Panc1 (cell line): ENCODE results near the gene THBS4. TPM values are rescaled to one million over a fixed set of nuclear protein-coding genes. Genes with fewer than 3 reads are reported as not detected.

Experiments
- ATAC-seq: fragments of 200-7000 bp; cut with Tn5 transposase; 2 replicates; pipeline ENCODE4 v1.9.1; 2020; ENCODE audit warnings: mild to moderate bottlenecking, moderate library complexity
- BruUV-seq: library from RNA; stranded (reverse); fragments of 400-500 nt; replicated peaks from 2 replicates; lab custom pipeline; 2021; lab: Mats Ljungman, UMichigan
- CTCF ChIA-PET: fragments of 300-600 bp; sonication (Branson Sonifier 250); formaldehyde crosslinking; loops from one replicate; lab custom pipeline; 2022; ENCODE audit warnings: antibody characterized with exemption; lab: Charles Lee
- POLR2A ChIA-PET: fragments of 300-600 bp; sonication (Branson Sonifier 250); formaldehyde crosslinking; loops from one replicate; lab custom pipeline; 2022; ENCODE audit warnings: antibody characterized with exemption; lab: Charles Lee
- DNase-seq: peaks from one replicate; pipeline ENCODE4 v3.0.0-alpha.2; 2010; ENCODE audit warnings: low read depth, low spot score
- H3K27ac ChIP-seq: 2 replicates; pipeline ENCODE4 v1.5.1; 2011; ENCODE audit warnings: mild to moderate bottlenecking, low read length, inconsistent platforms
- H3K27me3 ChIP-seq: fragments of 200-500 bp; sonication (Bioruptor generic); 2 replicates; pipeline ENCODE4 v1.6.0; 2014; ENCODE audit warnings: low read length, inconsistent platforms; ENCODE audit not compliant: control insufficient read depth, insufficient read depth
- H3K36me3 ChIP-seq: fragments of 200-500 bp; sonication (Bioruptor generic); 2 replicates; pipeline ENCODE4 v1.5.1; 2014; ENCODE audit warnings: inconsistent platforms, mild to moderate bottlenecking, low read length, moderate library complexity; ENCODE audit not compliant: control insufficient read depth, insufficient read depth
- H3K4me1 ChIP-seq: 2 replicates; pipeline ENCODE4 v1.5.1; 2011; ENCODE audit warnings: inconsistent platforms, mild to moderate bottlenecking, low read length, moderate library complexity; ENCODE audit not compliant: control insufficient read depth, insufficient read depth
- H3K4me3 ChIP-seq, 2 experiments: 2 replicates each; pipeline ENCODE4 v1.5.1; 2011 to 2012; ENCODE audit warnings: low read depth in 2 of 2, low read length in 2 of 2, mild to moderate bottlenecking in 2 of 2, inconsistent platforms in 1 of 2, moderate library complexity in 1 of 2
- H3K9me3 ChIP-seq: fragments of 200-500 bp; sonication (Bioruptor generic); 2 replicates; pipeline ENCODE4 v1.5.1; 2014; ENCODE audit warnings: low read depth, mild to moderate bottlenecking, inconsistent platforms, low read length, moderate library complexity; ENCODE audit not compliant: control insufficient read depth, insufficient read depth
- CTCF ChIP-seq: fragments of 450-650 bp; IDR thresholded peaks from 2 replicates; pipeline ENCODE4 v1.5.1; 2017; ENCODE audit warnings: mild to moderate bottlenecking
- POLR2AphosphoS5 ChIP-seq: IDR thresholded peaks from 2 replicates; pipeline ENCODE4 v1.6.1; 2012; ENCODE audit warnings: mild to moderate bottlenecking, low read depth, low read length, moderate library complexity
- REST ChIP-seq, 2 experiments: IDR thresholded peaks; 2 replicates each; pipeline ENCODE4 v1.6.1; 2011 to 2012; ENCODE audit warnings: low read depth in 2 of 2, control low read depth in 1 of 2, low read length in 1 of 2, mild to moderate bottlenecking in 1 of 2, moderate library complexity in 1 of 2; ENCODE audit not compliant: insufficient read depth in 1 of 2
- SIN3A ChIP-seq: IDR thresholded peaks from 2 replicates; pipeline ENCODE4 v1.6.1; 2012; ENCODE audit warnings: low read depth, mild to moderate bottlenecking, low read length, moderate library complexity, borderline replicate concordance; ENCODE audit not compliant: insufficient read depth
- TCF7L2 ChIP-seq: IDR thresholded peaks from 2 replicates; pipeline ENCODE4 v1.6.1; 2011; ENCODE audit warnings: mild to moderate bottlenecking, low read depth, low read length, inconsistent platforms
- in situ Hi-C: cut with HindIII; loops from 2 replicates; pipeline ENCODE4 v1.10.0; 2016; ENCODE audit warnings: low sequenced_read_pairs, low pct_unique_long_range_greater_than_20kb
- intact Hi-C: fragments of 100-400 bp; cut with micrococcal nuclease; formaldehyde crosslinking; loops from one replicate; pipeline ENCODE4 v1.10.0; 2022; ENCODE audit not compliant: unreplicated experiment
- total RNA-seq: library from RNA; stranded (reverse); gene quantifications from one replicate; pipeline ENCODE4 v1.2.1, GENCODE V29; 2021; ENCODE audit not compliant: unreplicated experiment

Gene THBS4
- total RNA-seq, 1 experiment from 2014 or later = 0.31 TPM

GRCh38 chr5:80043187-80043586, 8.0 kb downstream of the THBS4 start:
- in situ Hi-C loops = no loop called here
- CTCF ChIA-PET = no interaction called here

GRCh38 chr5:80048084-80048780, 13.1 kb downstream of the THBS4 start:
- CTCF ChIA-PET = no interaction called here
- Histone ChIP-seq H3K27ac (no peak overlapping the region), H3K9me3 (no peaks in the 10 kb centered on the region), H3K4me1 (no peaks in the 10 kb centered on the region), H3K27me3 (peaks cover 25% of the 10 kb centered on the region; the same call in 1 of the 2 replicates), H3K4me3 (no peak overlapping the region), H3K36me3 (no peaks in the 10 kb centered on the region)
- POLR2A ChIA-PET = interaction anchor here (0.6 kb wide), 1 partner anchor 146 kb away, joined by 3 read pairs; no protein-coding TSS in a partner anchor
- no peak for TF ChIP-seq TCF7L2
- no peak for TF ChIP-seq SIN3A
- in situ Hi-C loops = no loop called here
- DNase-seq (no peak), ATAC-seq (no peak)
- BruUV-seq = no TSS peak
- intact Hi-C loops = no loop called here

More at GRCh38 chr5:80043187-80043586, 8.0 kb downstream of the THBS4 start:
- H3K27ac ChIP-seq = no peak overlapping the region
- H3K27me3 ChIP-seq = peaks cover 35% of the 10 kb centered on the region
- no peak overlapping the region for H3K4me3 ChIP-seq
- intact Hi-C loops = no loop called here
- POLR2A ChIA-PET = no interaction called here
- BruUV-seq = no TSS peak
- ATAC-seq = no peak
- DNase-seq = no peak
- H3K36me3 ChIP-seq = no peaks in the 10 kb centered on the region
- H3K9me3 ChIP-seq = no peaks in the 10 kb centered on the region
- no peaks in the 10 kb centered on the region for H3K4me1 ChIP-seq
- TF ChIP-seq REST (IDR thresholded peaks at IDR 0.05; ENCODE audit: insufficient read depth in 1 of 2, low read depth in 2 of 2, low read length in 1 of 2) = no peak
- no peak for TF ChIP-seq SIN3A
- no peak for TF ChIP-seq TCF7L2
- no peak for TF ChIP-seq POLR2AphosphoS5
- TF ChIP-seq CTCF = no peak

- ATAC-seq (no peak), DNase-seq (no peak)
- H3K4me3 ChIP-seq = no peak overlapping the region
- TF ChIP-seq SIN3A (no peak), REST (IDR thresholded peaks at IDR 0.05; ENCODE audit: insufficient read depth in 1 of 2, low read depth in 2 of 2, low read length in 1 of 2) (no peak), TCF7L2 (no peak), CTCF (no peak), POLR2AphosphoS5 (no peak)
- H3K4me1 ChIP-seq = no peaks in the 10 kb centered on the region
- POLR2A ChIA-PET = no interaction called here
- H3K9me3 ChIP-seq = no peaks in the 10 kb centered on the region
- in situ Hi-C loops = no loop called here
- CTCF ChIA-PET = no interaction called here
- no peak overlapping the region for H3K27ac ChIP-seq
- no peaks in the 10 kb centered on the region for H3K36me3 ChIP-seq
- no TSS peak for BruUV-seq
- intact Hi-C loops = no loop called here
- peaks cover 25% of the 10 kb centered on the region for H3K27me3 ChIP-seq
Measured at GRCh38 chr5:80052464-80052863, 17.3 kb downstream of the THBS4 start.
